GM12872 (cell line): Measurements from ENCODE around the gene GP1BB.

ENCODE experiments used
- CTCF ChIP-seq: IDR thresholded peaks from 3 replicates; pipeline ENCODE4 v1.5.1; 2011; ENCODE audit warnings: low read depth, mild to moderate bottlenecking, low read length, moderate library complexity; ENCODE audit not compliant: insufficient read depth

GP1BB gene

GRCh38 chr22:19750507-19751490 is 27.5 kb downstream of the GP1BB start:
- no peak for TF ChIP-seq CTCF

- no peak for TF ChIP-seq CTCF
Measured at GRCh38 chr22:19751497-19752245, 28.3 kb downstream of the GP1BB start.

DNA sequence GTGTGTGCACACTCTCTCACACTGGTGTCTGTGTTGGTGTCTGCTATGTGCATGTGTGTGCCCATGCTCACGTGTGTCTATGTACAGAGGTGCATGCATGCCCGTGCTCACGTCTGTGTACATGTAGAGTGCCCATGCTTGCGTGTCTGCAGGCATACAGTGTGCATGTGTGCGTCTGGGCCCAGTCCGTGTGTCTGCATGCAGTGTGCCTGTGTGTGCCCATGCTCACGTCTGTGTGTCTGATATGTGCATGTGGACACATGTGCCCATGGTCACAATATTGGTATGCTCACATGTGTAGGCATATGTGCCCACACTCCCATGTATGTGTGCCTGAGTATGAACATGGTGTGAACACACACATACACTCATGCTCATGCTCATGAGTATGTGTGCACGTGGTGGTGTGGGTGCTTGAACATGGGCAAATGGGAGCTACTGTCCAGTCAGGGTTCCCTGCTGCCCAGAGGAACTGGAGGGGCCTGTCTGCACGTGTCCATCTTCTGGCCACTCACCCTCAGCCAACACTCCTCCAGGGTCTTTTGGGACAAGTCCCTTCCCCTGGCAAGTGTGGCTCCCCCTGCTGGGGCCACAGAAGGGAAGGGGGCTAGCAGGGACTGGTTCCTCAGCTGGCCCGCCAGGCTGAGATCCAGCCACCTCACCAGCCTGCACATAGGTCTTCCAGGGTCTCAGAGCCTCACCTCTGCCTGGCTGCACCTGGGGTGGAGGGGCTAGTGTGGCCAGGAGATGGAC is 29.9 kb downstream of the GP1BB start:
- 0 out of 3 replicates have a peak, but pooled peaks have one; percentile 18 for TF ChIP-seq CTCF

- no peak for TF ChIP-seq CTCF
Measured at GRCh38 chr22:19753996-19754700, 30.8 kb downstream of the GP1BB start.

- no peak for TF ChIP-seq CTCF
Measured at GRCh38 chr22:19754701-19755144, 31.4 kb downstream of the GP1BB start.

- no peak for TF ChIP-seq CTCF
Measured at GRCh38 chr22:19755145-19755710, 31.9 kb downstream of the GP1BB start.
